Colonic mucosa (tissue), 4 donors: ENCODE data around the gene UBE3B. TPM values are rescaled to one million over a fixed set of nuclear protein-coding genes. Genes with fewer than 3 reads are reported as not detected.

Experiments
- DNase-seq: peaks from one replicate; pipeline ENCODE4 v3.0.0-alpha.2; 2020
- H3K27ac ChIP-seq: fragments of 200-600 bp; one replicate; pipeline ENCODE4 v1.8.0; 2021
- H3K27me3 ChIP-seq: fragments of 200-600 bp; one replicate; pipeline ENCODE4 v1.8.0; 2021
- H3K36me3 ChIP-seq: fragments of 200-600 bp; one replicate; pipeline ENCODE4 v1.8.0; 2021
- H3K4me1 ChIP-seq: fragments of 200-600 bp; one replicate; pipeline ENCODE4 v1.8.0; 2021; ENCODE audit warnings: mild to moderate bottlenecking
- H3K4me3 ChIP-seq: fragments of 200-600 bp; one replicate; pipeline ENCODE4 v1.8.0; 2021
- H3K9ac ChIP-seq, 2 donors: one replicate each; pipeline ENCODE4 v1.7.0; 2013; ENCODE audit warnings: control low read depth in 2 of 2, low read depth in 2 of 2, low read length in 2 of 2
- H3K9me3 ChIP-seq: fragments of 200-600 bp; one replicate; pipeline ENCODE4 v1.8.0; 2021
- CTCF ChIP-seq: fragments of 200-600 bp; IDR thresholded peaks from one replicate; pipeline ENCODE4 v1.8.0; 2022; ENCODE audit warnings: antibody characterized with exemption, mild to moderate bottlenecking
- intact Hi-C: fragments of 100-400 bp; cut with DNase I; formaldehyde crosslinking; loops from one replicate; pipeline ENCODE4 v1.14.1; 2022
- total RNA-seq, 2 donors: library from RNA; stranded (reverse); fragmentation: NEBNext Ultra II Directional in 1 of 2; extraction: Animal tissue kit (Norgen Biotek cat#: 25700) in 1 of 2; gene quantifications; one replicate each; pipeline ENCODE4 v1.2.1, GENCODE V29; 2021
- donor health status: healthy.
- donor health status: DM: no; HTN: no; CAD: no.
- donor health status: DM: no; HTN: no; CAD: no.

Gene UBE3B
- total RNA-seq, 2 donors from 2014 or later, result 44.6 to 52.0 TPM

- intact Hi-C loops, result no loop called here
Measured at GRCh38 chr12:109504068-109504467, 26.6 kb downstream of the UBE3B start.

GRCh38 chr12:109510196-109510595 is 32.8 kb downstream of the UBE3B start:
- Histone ChIP-seq H3K4me1 (no peaks in the 10 kb centered on the region), H3K4me3 (no peak overlapping the region), H3K36me3 (peaks cover 10% of the 10 kb centered on the region), H3K9ac (no peak overlapping the region), H3K27me3 (no peaks in the 10 kb centered on the region), H3K9me3 (no peaks in the 10 kb centered on the region), H3K27ac (no peak overlapping the region)
- no peak for TF ChIP-seq CTCF
- DNase-seq, result no peak
- intact Hi-C loops, result no loop called here

More at GRCh38 chr12:109504068-109504467, 26.6 kb downstream of the UBE3B start:
- H3K9ac ChIP-seq, result no peak overlapping the region
- no peak overlapping the region for H3K4me3 ChIP-seq
- no peaks in the 10 kb centered on the region for H3K9me3 ChIP-seq
- no peak for TF ChIP-seq CTCF
- no peaks in the 10 kb centered on the region for H3K4me1 ChIP-seq
- H3K36me3 ChIP-seq, result peaks cover 17% of the 10 kb centered on the region
- DNase-seq, result no peak
- H3K27ac ChIP-seq, result no peak overlapping the region
- no peaks in the 10 kb centered on the region for H3K27me3 ChIP-seq

GRCh38 chr12:109512608-109513007 is 35.2 kb downstream of the UBE3B start:
- no peak for DNase-seq
- Histone ChIP-seq H3K36me3 (peaks cover 15% of the 10 kb centered on the region), H3K4me1 (no peaks in the 10 kb centered on the region), H3K27me3 (no peaks in the 10 kb centered on the region), H3K9ac (no peak overlapping the region), H3K4me3 (no peak overlapping the region), H3K27ac (no peak overlapping the region), H3K9me3 (no peaks in the 10 kb centered on the region)
- TF ChIP-seq CTCF, result no peak
- intact Hi-C loops, result no loop called here

- no peak for DNase-seq
- intact Hi-C loops, result no loop called here
Measured at GRCh38 chr12:109513051-109513450, 35.6 kb downstream of the UBE3B start.

GRCh38 chr12:109513977-109514376 is 36.5 kb downstream of the UBE3B start:
- Histone ChIP-seq H3K4me3 (no peak overlapping the region), H3K4me1 (no peaks in the 10 kb centered on the region), H3K9me3 (no peaks in the 10 kb centered on the region), H3K36me3 (peaks cover 15% of the 10 kb centered on the region), H3K27me3 (no peaks in the 10 kb centered on the region), H3K9ac (no peak overlapping the region), H3K27ac (no peak overlapping the region)
- TF ChIP-seq CTCF, result no peak
- no peak for DNase-seq
- intact Hi-C loops, result no loop called here

More at GRCh38 chr12:109513051-109513450, 35.6 kb downstream of the UBE3B start:
- no peaks in the 10 kb centered on the region for H3K27me3 ChIP-seq
- TF ChIP-seq CTCF, result no peak
- no peak overlapping the region for H3K27ac ChIP-seq
- H3K9ac ChIP-seq, result no peak overlapping the region
- H3K36me3 ChIP-seq, result peaks cover 15% of the 10 kb centered on the region
- H3K9me3 ChIP-seq, result no peaks in the 10 kb centered on the region
- no peak overlapping the region for H3K4me3 ChIP-seq
- H3K4me1 ChIP-seq, result no peaks in the 10 kb centered on the region
